Stimulated activated CD8-positive, alpha-beta memory T cell treated with anti-CD3 and anti-CD28 coated beads, Interleukin-4, amount 100 ng/mL, for 48 hours (primary cell): Measurements from ENCODE around the gene CCDC9B.

Experiments used
- DNase-seq: peaks from one replicate; pipeline ENCODE4 v3.0.0-alpha.2; 2020

The CCDC9B gene

DNA sequence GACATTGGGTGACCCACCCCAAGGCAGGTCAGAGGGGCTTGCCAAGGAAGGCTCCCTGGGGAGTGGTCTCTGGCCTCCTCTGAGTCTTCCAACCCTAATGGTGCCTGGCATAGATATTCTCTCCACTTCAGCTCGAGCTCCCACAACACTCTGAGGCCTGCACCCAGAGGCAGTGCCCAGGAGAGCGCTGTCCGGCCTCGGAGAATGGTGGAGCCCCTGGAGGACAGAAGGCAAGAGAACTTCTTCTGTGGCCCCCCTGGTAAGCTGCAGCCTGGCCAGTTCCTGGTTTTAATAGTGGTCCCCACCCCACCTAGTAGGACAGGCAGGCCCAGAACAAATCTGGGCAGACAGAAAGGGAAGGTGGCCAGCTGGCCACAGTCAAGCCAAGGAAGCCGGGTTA is 24.3 kb upstream of the CCDC9B start:
- no peak for DNase-seq

- DNase-seq: no peak
Observed at GRCh38 chr15:40364251-40364650, 23.5 kb upstream of the CCDC9B start.

GRCh38 chr15:40363611-40364010 is 22.9 kb upstream of the CCDC9B start:
- DNase-seq: no peak

GRCh38 chr15:40361640-40362039 is 20.9 kb upstream of the CCDC9B start:
- no peak for DNase-seq

DNA sequence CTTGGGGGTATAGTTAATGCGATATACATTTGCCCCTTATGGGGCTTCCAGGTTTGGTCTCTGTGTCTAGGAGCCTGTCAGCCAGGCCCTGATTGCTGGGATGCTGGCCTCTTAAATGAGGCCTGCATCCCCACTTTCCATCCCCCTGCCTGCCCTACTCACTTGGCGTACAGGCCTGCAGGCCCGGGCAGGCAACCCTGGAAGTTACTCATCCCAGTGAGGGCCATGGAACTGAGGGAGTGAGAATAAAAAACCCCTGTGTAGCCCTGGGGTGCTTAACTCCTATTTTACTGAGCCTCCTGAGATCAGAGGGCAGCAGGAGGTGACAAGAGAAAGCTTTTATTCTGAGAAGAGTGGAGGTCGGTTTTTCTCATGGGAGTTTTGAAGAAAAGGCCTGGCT is 19.3 kb upstream of the CCDC9B start:
- no peak for DNase-seq

- DNase-seq: peak; percentile 54
Observed at GRCh38 chr15:40358471-40359353, 18.0 kb upstream of the CCDC9B start.

GRCh38 chr15:40357723-40358470 is 17.2 kb upstream of the CCDC9B start, which contains the start of gene DISP2:
DISP2 (plus strand) TSS chr15:40358219; CDS start chr15:40358322, 103 bp downstream.
- peak; percentile 92 for DNase-seq

- no peak for DNase-seq
Observed at GRCh38 chr15:40357246-40357645, 16.5 kb upstream of the CCDC9B start.

DNA sequence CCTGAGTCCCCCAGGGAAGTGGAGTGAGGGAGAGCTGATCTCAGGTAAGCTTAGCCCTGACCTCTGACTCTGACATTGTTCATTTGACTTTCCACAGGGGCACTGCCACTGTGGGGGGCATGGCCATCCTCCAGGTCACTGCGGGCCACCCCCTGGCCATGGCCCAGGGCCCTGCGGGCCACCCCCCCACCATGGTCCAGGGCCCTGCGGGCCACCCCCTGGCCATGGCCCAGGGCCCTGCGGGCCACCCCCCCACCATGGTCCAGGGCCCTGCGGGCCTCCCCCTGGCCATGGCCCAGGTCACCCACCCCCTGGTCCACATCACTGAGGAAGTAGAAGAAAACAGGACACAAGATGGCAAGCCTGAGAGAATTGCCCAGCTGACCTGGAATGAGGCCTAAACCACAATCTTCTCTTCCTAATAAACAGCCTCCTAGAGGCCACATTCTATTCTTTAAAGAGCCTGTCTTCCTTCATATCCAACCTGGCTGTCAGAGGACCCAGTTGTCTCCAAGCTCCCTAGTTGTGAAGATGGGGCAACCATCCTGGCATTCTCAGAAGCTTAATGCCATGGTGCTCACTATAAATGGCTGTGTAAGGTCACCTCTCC is 15.3 kb upstream of the CCDC9B start:
- no peak for DNase-seq

DNA sequence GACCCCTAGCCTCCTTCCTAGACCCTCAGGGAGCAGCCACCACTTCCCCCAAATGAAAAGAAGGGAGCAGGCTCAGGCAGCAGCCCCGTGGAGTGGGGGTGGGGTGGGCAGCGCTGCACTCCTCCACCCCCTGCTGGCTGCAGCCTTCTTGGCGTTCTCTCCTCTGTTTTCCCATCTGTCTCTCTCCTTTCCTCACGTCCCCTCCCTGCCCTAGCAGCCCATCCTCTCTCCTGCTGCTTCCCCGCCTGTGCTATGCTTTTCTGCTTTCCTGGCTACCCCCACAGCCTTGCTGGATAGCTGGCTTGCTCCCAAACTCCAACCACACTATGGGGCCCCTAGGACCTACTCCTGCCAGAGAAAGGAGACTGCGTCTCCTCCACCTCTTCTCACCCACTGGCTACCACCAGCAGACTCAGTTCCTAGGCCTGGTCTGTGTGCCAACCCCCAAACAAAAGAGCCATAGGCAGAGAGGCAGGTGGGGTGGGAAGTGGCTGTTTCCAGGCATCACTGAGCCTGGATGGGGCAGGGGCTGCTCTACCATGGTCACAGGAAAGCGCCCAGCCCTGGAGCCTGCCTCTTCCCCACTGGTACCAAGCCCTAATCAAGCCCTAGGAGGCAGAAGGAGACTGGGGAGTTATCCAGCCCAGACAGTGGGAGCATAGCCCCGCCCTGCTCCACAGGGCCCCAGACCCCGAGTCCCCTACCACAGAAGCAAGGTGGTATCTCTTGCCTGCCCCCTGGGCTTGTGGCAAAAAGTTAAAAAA is 13.9 kb upstream of the CCDC9B start:
- DNase-seq: no peak

GRCh38 chr15:40353697-40354096 is 13.0 kb upstream of the CCDC9B start:
- no peak for DNase-seq

DNA sequence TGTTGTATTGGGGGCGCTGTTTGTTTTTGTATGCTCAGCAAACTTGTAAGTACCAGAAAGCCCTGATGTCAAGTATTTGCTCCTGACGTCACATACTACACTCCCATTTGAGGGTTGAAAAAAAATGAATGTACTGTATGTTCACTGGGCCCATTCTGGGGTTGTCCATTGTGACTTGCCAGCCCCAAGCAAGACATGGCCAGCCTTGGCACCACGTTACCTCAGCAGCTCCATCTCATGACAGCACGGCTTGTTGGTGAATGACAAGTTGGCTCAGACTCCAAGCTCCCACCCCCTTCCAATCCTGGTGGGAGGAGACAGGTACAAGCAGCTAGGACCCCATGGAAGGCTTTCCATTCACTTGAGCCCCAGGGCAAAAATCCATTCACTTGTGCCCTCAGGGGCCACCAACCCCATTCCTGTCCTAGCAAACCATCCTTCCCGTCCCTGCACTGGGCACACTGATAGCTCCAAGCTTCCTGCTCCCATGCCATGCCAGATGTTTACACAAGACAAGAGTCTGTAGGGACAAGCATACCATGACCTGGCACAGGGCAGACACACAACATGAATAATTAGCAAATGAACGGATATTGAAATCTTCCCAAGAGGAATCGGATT is 11.7 kb upstream of the CCDC9B start:
- DNase-seq: no peak

DNA sequence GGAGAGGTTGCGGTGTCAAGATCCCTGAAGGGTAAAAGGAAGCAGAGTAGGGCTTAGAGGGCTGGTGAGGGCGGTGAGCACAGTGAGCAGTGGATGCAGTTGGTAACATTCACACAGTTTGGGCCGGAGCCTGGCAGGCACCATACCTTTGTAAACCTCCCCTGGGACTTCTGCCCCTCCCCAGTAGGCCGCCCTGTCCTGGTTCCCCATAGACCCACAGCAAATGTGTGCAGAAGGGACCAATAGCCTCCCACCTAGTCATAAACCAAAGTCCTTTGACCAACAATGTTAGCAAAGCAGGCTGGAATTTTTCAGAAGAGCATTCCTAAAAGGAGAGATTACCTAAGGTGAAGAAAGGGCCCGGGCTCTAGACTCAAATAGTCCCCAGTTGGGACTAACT is 8.4 kb upstream of the CCDC9B start:
- no peak for DNase-seq

GRCh38 chr15:40348474-40348870 is 7.7 kb upstream of the CCDC9B start:
- DNase-seq: no peak

DNA sequence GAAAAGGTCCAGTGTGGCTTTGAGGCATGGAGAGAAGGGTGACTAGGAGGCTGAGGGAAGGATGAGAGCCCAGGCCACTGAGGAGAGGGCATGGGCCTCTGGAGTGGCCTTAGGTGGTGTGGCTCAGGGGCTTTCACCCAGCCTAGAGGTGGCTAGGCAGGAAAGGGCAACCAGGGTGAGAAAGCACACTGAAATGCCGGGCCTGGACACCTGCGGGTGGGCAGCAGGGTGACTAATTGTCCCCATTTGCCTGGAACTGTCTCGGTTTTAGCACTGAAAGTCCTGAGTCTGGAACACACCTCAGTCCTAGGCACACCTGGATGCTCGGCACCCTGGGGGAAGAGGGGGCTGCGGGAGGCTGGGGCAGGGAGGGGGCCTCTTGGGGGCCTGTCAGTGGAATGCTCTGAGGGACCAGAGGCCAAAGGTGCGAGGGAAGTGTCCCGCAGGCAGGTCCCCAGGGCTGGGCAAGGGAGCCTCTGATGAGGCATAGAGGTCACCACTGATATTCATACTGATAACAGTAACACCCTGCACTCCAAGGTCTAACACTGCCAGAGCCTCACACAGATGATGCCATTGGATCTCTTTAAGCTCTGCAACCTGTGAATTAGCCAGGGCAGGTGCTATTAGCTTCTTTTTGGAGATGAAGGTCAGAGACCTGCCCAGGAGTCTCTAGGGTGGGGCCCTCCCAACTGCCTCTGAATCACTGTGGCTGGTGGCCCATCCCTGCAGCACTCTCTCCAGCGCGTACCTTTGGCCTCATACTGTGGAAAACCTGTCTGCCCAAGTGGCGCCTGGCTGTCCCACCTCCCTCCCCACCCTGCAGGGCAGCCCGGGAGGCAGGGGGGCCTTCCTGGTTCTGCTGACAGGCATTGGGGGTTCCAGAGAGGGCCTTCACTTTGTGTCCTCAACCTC is 7.1 kb upstream of the CCDC9B start:
- DNase-seq: no peak

DNA sequence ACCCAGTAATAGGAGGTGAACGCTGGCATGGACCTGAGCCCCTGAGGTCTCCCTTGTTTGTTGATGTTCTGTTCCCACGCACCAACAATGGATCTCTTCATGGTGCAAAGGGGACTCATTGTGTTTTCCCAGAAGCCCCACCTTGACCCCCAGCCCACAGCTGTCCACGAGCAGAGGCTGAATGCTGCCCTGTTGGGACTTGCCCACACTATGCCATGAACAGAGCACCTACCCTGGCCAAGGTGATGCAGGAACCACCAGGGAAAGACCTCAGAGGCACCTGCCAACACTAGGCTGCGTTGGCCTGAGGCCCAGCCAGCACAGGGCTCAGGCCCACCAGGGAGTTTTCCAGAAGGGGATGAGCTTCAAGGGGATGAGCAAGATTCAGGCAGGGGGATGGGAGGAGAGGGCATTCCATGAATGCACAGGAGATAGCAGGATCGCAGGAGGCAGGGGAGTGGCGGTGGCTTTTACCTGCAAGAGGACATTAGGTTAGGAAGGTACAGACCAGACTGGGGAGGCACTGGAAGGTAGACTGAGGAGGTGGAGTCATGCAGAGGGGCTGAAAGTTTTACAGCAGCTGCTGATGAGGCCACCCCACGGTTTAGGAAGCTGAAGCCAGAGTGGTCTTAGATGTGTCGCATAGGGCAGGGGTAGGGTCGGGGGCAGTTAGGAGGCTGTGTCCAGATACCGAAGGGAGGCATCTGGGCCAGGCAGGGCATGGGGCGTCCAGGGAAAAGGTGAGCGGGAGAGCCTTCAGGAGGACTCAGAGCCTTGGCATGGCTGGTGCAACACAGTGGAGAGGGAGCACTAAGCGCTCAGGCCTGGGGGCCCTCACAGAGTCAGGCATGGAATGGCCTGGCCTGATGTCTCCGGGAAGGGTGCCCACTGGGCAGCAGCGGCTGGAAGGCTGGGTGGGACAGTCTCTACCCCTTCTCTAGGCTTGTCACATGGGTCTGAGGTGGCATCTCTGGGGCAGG is 6.1 kb upstream of the CCDC9B start:
- no peak for DNase-seq

DNA sequence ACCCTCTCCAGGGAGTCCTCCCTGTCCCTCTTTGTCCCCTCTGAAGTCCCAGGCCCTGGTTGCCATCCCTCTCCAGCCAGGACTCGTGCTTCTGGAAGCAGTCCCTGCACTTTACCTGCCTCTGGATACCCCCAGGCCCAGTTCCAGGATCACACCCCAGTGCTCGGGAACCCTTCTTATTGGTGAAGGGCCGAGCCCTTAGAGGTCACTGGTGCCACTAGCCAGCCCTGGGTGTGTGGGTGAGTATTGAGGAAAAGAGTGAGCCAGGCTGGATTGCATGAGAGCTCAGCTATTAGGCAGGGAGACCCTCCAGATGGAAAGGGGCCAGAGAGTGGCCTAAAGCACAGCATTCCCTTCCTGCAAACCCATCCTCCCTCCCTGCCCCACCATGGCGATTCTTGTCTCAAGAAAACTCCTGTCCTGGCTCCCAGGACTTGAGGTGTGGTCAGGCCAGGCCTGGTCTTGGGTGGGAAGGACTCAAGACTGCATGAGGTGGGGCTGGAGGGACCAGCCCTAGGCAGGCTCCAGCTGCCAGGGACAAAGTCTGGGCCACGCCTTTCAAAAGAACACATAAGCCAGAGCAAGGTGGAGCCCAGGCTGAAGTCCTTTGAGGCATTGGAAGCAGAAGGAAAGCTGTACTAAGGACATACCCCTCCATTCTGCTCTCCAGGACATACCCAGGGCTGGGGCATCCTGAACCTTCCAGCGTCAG is 5.3 kb upstream of the CCDC9B start:
- DNase-seq: no peak

- no peak for DNase-seq
Observed at GRCh38 chr15:40345225-40345866, 4.6 kb upstream of the CCDC9B start.

DNA sequence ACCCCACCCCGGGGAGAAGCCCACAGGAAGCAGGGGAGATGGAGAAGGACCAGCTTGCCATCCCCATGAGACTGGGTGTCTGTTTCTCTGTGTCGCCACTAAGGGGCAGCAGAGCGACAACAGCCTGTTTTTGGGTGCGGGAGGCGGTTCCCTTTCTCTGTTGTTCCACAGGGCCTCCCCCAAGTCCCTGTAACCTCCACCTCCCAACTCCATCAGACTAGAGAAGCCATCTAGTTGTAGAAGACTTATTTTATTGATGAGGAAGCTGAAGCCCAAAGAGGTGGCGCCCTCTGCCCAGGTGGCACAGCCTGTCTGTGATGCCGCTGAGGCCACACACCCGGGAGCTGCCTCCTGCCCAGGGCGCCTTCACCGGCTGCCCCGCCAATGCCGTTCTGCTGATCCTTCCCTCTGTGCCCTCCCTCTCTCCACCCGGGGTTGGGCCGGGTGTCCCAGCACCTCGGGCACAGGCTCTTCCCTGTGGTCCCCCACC is 3.9 kb upstream of the CCDC9B start:
- peak; percentile 78 for DNase-seq
